Subcutaneous preadipocyte (primary cell): ENCODE results near the gene NACA. TPM values are rescaled to one million over a fixed set of nuclear protein-coding genes. Genes with fewer than 3 reads are reported as not detected.

Experiments
- small RNA-seq: library from RNA; depleted of rRNA; stranded (forward); fragments of <200 nt; gene quantifications from one replicate; pipeline ENCODE3, GENCODE V24; 2012
- total RNA-seq: library from RNA; depleted of rRNA; stranded (reverse); fragments of >200 nt; gene quantifications from 2 replicates; pipeline ENCODE4 v1.2.3, GENCODE V29; 2012

Gene NACA
- 696 and 959 TPM in 2 replicates for total RNA-seq

DNA sequence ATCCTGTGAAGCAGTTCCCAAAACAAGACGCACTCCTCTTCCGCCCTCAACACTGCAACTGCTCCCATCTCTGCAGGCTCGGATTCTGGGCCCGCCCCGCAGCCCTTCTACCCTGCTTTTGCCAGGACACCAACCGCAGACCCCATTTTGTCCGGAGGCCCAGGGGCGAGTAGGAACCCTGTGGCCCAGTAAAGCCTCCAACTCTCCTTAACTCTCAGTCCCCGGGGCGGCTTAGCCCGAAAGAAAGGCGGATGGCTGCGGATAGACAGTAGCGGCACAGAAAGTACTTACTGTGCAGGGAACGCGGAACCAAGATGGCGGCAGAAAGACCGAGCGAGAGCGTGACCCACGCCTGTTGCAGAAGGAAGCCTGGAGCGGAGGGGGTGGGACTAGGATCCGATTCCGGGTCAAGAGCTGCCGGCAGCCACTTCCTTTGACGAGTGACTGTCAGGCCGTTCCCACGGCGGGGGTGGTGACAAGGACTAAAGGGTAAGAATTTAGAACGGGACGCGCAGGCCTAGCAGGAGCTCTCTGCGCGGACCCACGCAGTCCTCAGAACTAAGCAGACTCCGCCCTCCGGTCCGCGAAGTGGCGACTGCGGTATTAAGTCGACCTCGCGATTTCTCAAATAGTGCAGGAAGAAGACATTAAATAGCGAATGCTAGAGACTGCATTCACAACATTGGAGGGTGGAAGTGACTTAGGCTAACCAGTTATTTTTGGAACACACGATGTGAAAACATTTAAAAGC lies at the start of gene NACA:
Gene NACA, minus strand, starts transcription at position 328 of the 751 bp plus-strand sequence. CDS start 778 bp downstream, outside the sequence.

DNA sequence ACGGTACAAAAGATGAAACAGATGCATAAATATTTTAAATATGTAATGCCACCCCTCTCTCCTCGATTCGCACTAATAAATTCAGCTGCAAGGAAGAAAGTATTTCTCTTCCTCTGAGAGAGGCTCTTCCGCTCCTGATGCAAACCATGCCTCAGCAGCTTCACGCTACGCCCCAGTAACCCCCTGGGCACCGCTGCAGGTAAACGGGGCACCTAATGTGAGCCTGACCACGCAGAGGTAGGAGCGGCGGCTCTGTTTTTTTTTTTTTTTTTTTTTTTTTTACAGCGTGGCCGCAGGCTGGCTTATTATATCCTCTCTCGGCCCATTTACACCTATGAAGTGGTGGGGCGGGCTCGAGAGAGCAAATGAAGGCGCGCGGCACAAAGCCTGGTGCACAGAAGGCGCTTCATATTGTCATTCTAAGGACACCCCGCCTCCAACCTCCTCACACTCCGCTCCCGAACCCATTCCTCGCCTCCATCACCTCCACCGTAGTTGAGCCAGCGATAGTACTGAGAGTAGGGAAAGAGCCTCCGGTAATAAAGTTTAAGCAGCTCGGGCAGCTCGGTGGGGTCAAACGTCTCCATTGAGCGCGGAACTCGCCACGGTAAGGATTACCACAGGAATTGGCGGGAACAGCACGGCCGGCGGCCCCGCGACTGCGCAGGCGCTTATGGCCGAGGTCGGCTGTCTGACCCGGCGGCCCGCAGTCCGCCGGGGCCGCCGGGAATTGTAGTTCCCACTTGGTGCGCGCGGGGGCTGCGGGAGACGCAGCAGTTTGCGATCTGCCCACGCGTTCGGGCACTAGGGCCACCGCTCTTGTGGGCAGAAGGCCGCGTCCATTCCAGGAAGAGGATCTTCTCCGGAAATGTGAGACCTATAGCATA lies 26.9 kb upstream of the NACA start, which contains the start of gene PRIM1:
Gene PRIM1, minus strand, starts transcription at position 612 of the 887 bp plus-strand sequence. Its CDS starts 25 bp downstream, at position 587.

DNA sequence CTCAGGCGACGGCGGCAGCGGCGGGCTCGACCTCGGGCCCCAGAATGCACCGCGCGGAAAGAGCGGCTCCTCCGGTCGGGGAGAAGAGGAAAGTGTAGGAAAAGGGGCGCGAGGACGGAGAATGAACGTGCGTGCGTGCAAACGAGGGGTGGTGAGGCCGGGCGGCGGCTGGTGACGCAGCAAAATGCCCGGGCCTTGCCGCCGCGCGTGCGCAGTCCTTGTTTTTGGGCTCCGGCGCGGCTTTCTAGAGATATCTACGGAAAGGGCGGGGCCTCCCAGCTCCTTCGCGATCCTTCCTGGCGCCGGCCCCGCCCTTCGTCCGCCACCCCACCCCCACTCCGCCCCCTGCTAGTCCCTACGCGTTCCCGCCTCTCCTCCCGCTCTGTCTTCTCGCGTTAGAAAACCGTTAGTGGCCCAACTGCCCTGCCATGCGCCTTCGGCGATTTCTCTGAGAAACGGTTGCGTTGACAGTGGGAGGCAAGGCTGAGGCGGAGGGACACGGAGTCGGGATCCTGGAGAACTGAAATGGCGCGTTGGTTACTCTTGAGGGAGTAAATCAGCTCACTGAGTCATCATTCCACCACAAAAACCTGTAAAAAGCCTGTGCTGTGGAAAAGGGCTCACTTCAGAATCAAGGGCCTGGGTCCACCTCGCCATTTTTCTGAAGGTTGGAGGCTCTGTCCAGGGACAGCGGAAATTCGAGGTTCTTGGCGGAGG lies 36.8 kb downstream of the NACA start, which contains the start of gene PTGES3:
Gene PTGES3, minus strand, starts transcription at position 156 of the 717 bp plus-strand sequence. CDS start 285 bp downstream, outside the sequence.

Small RNA genes lying within 50 kb of the gene (small RNA-seq; reads per million reads assigned to genes)
- not detected for gene RN7SL809P

Other genes starting within 250 kb of the NACA start
- gene GLS2, start 237.1 kb downstream of the NACA start, total RNA-seq = under 0.01 TPM in 1 of 2 replicates, not detected in the other
- 8.5 and 12.9 TPM in 2 replicates for gene RBMS2, start 203.5 kb downstream of the NACA start, total RNA-seq
- gene BAZ2A, start 95.0 kb downstream of the NACA start, total RNA-seq = 33.1 and 44.2 TPM in 2 replicates
- gene ATP5F1B, start 79.3 kb downstream of the NACA start, total RNA-seq = 456 and 535 TPM in 2 replicates
- gene PTGES3, start 37.0 kb downstream of the NACA start, total RNA-seq = 83.4 and 102 TPM in 2 replicates
- gene PRIM1, start 27.0 kb upstream of the NACA start, total RNA-seq = 15.1 and 27.2 TPM in 2 replicates
- gene HSD17B6, start 38.0 kb upstream of the NACA start, total RNA-seq = 0.78 and 1.1 TPM in 2 replicates
- gene SDR9C7, start 209.1 kb upstream of the NACA start, total RNA-seq = not detected in 2 replicates
- under 0.01 TPM in 1 of 2 replicates, not detected in the other for gene RDH16, start 232.3 kb upstream of the NACA start, total RNA-seq